HEK293T (cell line): Measurements from ENCODE around the gene PXMP4.

Source experiments
- BHLHE40 ChIP-seq: fragments of 450-650 bp; IDR thresholded peaks from 2 replicates; pipeline ENCODE4 v1.6.1; 2016; ENCODE audit warnings: mild to moderate bottlenecking, moderate library complexity, borderline replicate concordance
- CTBP1 ChIP-seq: fragments of 450-650 bp; IDR thresholded peaks from 2 replicates; pipeline ENCODE4 v1.6.1; 2016; ENCODE audit warnings: borderline replicate concordance
- FOXA1 ChIP-seq: fragments of 450-650 bp; IDR thresholded peaks from 2 replicates; pipeline ENCODE4 v1.6.1; 2016; ENCODE audit warnings: mild to moderate bottlenecking
- FOXK2 ChIP-seq: fragments of 450-650 bp; IDR thresholded peaks from 2 replicates; pipeline ENCODE4 v1.6.1; 2016; ENCODE audit warnings: mild to moderate bottlenecking
- FOXM1 ChIP-seq: fragments of 450-650 bp; IDR thresholded peaks from 2 replicates; pipeline ENCODE4 v1.6.1; 2017; ENCODE audit warnings: mild to moderate bottlenecking, borderline replicate concordance
- LEF1 ChIP-seq: fragments of 450-650 bp; IDR thresholded peaks from 2 replicates; pipeline ENCODE4 v1.6.1; 2017; ENCODE audit warnings: mild to moderate bottlenecking, borderline replicate concordance
- NFRKB ChIP-seq: fragments of 450-650 bp; IDR thresholded peaks from 2 replicates; pipeline ENCODE4 v1.6.1; 2016; ENCODE audit warnings: mild to moderate bottlenecking, moderate library complexity
- PKNOX1 ChIP-seq: fragments of 450-650 bp; IDR thresholded peaks from 2 replicates; pipeline ENCODE4 v1.6.1; 2016
- SP1 ChIP-seq: fragments of 450-650 bp; IDR thresholded peaks from 2 replicates; pipeline ENCODE4 v1.6.1; 2017
- SUZ12 ChIP-seq: fragments of 450-650 bp; IDR thresholded peaks from 2 replicates; pipeline ENCODE4 v1.6.1; 2016; ENCODE audit warnings: mild to moderate bottlenecking
- TARDBP ChIP-seq: fragments of 450-650 bp; IDR thresholded peaks from 2 replicates; pipeline ENCODE4 v1.6.1; 2016
- ZNF384 ChIP-seq: fragments of 450-650 bp; IDR thresholded peaks from 2 replicates; pipeline ENCODE4 v1.6.1; 2016

GRCh38 chr20:33662172-33662571 lies 57.9 kb downstream of the PXMP4 start, which contains the start of gene C20orf144:
- TF ChIP-seq CTBP1 (no peak), FOXM1 (no peak), PKNOX1 (no peak), ZNF384 (no peak), TARDBP (no peak), SUZ12 (no peak), SP1 (no peak), LEF1 (no peak), BHLHE40 (no peak), NFRKB (no peak), FOXA1 (no peak), FOXK2 (no peak)
